ENCODE measurements around the gene KREMEN2.

KREMEN2 gene

GRCh38 chr16:3001316-3001715, 37.2 kb downstream of the KREMEN2 start:
- DNase-seq (ENCODE audit: low spot score): no peak
- TF ChIP-seq, protein P1, sequence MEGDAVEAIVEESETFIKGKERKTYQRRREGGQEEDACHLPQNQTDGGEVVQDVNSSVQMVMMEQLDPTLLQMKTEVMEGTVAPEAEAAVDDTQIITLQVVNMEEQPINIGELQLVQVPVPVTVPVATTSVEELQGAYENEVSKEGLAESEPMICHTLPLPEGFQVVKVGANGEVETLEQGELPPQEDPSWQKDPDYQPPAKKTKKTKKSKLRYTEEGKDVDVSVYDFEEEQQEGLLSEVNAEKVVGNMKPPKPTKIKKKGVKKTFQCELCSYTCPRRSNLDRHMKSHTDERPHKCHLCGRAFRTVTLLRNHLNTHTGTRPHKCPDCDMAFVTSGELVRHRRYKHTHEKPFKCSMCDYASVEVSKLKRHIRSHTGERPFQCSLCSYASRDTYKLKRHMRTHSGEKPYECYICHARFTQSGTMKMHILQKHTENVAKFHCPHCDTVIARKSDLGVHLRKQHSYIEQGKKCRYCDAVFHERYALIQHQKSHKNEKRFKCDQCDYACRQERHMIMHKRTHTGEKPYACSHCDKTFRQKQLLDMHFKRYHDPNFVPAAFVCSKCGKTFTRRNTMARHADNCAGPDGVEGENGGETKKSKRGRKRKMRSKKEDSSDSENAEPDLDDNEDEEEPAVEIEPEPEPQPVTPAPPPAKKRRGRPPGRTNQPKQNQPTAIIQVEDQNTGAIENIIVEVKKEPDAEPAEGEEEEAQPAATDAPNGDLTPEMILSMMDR (IDR thresholded peaks at IDR 0.05; ENCODE audit: borderline replicate concordance, control extremely low read depth, extremely low read depth, insufficient read depth, missing control alignments): no peak
- in situ Hi-C loops (cut with MboI; ENCODE audit: low sequenced_read_pairs, unreplicated experiment): no loop called here

- in situ Hi-C loops (cut with MboI; ENCODE audit: low sequenced_read_pairs, unreplicated experiment): no loop called here
- peak; percentile 100 for DNase-seq (ENCODE audit: low spot score)
- TF ChIP-seq, protein P1 (IDR thresholded peaks at IDR 0.05; ENCODE audit: borderline replicate concordance, control extremely low read depth, extremely low read depth, insufficient read depth, missing control alignments): peak; percentile 78
Measured at GRCh38 chr16:3003582-3004270, 39.7 kb downstream of the KREMEN2 start.

GRCh38 chr16:3004319-3004718, 40.2 kb downstream of the KREMEN2 start:
- DNase-seq (ENCODE audit: low spot score): no peak
- in situ Hi-C loops (cut with MboI; ENCODE audit: low sequenced_read_pairs, unreplicated experiment): no loop called here
- TF ChIP-seq, protein P1 (IDR thresholded peaks at IDR 0.05; ENCODE audit: borderline replicate concordance, control extremely low read depth, extremely low read depth, insufficient read depth, missing control alignments): no peak

GRCh38 chr16:3004781-3005284, 40.8 kb downstream of the KREMEN2 start:
- in situ Hi-C loops (cut with MboI; ENCODE audit: low sequenced_read_pairs, unreplicated experiment): no loop called here
- no peak for DNase-seq (ENCODE audit: low spot score)
- TF ChIP-seq, protein P1 (IDR thresholded peaks at IDR 0.05; ENCODE audit: borderline replicate concordance, control extremely low read depth, extremely low read depth, insufficient read depth, missing control alignments): no peak

DNA sequence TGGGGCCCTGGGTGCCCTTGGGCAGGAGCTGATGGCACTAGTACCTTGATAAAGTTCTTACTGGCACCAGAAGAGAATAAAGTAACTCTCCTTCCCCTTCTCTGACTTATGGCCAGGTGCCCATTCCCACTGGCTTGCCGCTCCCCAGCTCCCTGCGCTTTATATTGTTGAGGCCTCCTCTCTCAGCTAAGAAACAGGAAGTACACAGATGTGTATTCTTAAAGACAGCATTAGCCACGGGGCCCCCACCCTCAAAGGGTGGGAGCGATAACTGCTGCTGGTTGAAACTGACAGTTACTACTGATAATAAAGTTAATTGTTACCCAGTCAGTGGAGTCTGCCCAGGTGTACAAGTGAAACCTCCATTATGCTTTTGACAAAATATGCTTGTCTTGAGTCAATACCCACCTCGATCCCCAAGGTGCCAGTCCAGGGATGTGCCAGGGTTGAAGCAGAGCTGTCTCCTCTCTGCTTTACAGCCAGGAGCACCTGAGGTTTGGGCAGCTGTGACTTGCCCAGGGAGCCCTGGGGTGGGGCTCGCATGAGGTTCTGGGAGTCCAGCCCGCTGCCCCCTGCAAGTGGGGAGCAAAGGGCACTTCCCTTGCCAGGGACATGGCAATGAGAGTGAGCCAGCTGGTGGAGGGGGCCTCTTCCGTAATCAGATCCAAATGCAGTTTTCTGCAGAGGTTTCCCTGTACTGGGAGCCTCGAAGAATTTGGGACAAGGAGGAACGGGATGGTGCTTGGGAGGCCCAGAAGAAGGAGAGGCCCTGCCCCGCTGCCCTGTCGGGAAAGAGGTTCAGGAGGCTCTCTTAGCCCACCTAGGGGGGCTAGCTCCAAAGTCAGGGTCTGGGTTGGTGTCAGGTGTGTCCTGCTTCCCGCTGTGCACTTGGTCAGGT, 43.2 kb downstream of the KREMEN2 start:
- DNase-seq (ENCODE audit: low spot score): no peak
- in situ Hi-C loops (cut with MboI; ENCODE audit: low sequenced_read_pairs, unreplicated experiment): no loop called here
- TF ChIP-seq, protein P1 (IDR thresholded peaks at IDR 0.05; ENCODE audit: borderline replicate concordance, control extremely low read depth, extremely low read depth, insufficient read depth, missing control alignments): no peak

DNA sequence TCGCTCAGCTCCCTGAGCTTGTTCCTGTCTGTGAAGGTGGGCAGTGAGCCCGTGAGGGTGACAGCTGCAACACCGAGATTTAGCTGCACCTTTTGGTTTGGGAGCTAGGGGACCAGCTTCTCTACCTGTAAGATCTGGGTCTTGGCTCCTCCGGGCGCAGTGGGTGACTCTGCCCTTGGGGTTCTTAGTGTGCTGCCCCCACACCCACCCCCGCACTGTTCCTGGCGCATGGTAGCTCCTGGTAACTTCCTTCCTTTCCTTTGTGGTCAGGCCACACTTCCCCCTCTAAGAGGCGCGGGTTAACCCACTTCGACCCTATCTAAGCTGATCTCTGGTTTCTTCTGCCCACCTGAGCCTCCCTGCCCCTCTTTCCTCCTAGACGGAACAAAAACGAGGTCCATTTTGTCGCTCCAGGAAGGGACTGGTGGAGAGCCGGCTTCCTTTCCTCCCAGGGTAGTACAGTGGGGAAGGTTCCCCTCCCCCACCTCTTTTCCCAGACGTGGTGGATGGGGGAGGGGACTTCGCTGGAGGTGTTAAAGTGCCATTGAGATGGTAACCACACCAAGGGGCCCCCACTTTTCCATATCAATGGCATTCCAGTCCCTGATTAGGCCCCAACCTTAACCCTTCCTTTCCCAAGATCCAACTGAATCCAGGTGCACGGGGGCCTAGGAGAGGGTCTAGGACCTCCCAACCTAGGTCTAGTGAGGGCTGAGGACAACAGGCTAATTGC, 44.0 kb downstream of the KREMEN2 start:
- in situ Hi-C loops (cut with MboI; ENCODE audit: low sequenced_read_pairs, unreplicated experiment): no loop called here
- TF ChIP-seq, protein P1 (IDR thresholded peaks at IDR 0.05; ENCODE audit: borderline replicate concordance, control extremely low read depth, extremely low read depth, insufficient read depth, missing control alignments): no peak
- DNase-seq (ENCODE audit: low spot score): no peak
